Measurements from ENCODE around the gene BET1.

Gene BET1

DNA sequence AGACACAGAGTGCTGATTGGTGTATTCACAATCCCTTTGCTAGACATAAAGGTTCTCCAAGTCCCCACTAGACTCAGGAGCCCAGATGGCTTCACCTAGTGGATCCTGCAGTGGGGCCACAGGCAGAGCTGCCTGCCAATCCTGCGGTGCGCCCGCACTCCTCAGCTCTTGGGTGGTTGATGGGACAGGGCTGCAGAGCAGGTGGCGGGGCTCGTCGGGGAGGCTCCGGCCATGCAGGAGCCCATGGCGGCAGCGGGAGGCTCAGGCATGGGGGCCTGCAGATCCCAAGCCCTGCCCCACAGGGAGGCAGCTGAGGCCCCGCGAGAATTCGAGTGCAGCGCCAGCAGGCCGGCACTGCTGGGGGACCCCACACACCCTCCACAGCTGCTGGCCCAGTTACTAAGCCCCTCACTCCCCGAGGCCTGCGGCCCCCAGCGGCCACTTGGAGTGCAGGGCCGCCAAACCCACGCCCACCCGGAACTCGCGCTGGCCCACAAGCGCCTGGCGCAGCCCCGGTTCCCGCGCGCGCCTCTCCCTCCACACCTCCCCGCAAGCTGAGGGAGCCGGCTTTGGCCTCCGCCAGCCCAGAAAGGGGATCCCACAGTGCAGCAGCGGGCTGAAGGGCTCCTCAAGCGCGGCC is 7.7 kb upstream of the BET1 start:
- DNase-seq: no peak

DNA sequence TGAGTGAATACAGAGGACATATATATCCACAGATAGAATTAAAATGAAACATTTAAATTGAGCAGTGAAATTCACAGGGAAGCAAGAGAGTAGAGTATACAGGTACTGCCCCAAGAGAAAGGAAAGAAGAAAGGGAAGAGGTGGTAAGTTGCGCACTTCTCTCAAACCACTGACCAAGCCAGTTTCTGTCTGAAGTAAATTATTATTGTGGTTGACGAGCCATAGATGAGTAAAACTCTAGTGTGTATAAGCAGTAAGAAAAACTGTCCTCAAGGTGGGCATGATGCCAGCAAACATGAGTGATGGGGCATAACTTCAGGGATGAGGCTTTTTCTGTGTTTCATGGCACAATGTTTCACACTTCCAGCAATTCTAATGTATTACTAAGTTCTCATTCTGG is 4.4 kb upstream of the BET1 start:
- no peak for DNase-seq

DNA sequence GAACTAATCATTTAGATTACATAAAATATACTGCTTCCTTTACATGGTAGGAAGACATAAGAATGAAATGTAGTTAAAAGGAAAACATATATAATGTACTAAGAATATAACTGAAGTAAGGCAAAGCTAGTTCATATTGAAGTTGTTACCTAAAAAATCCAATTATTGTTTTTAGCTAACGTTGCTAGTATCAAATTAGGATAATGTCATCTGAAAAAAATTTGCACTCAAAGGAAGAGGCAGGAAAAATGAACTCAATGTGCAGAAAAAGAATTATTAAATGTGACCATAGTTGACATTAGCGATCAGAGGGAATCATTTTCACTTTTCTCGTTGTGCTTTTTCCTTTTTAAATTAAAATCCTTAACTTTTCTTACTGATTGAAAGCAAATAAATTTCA is 1.6 kb upstream of the BET1 start:
- DNase-seq: no peak

DNA sequence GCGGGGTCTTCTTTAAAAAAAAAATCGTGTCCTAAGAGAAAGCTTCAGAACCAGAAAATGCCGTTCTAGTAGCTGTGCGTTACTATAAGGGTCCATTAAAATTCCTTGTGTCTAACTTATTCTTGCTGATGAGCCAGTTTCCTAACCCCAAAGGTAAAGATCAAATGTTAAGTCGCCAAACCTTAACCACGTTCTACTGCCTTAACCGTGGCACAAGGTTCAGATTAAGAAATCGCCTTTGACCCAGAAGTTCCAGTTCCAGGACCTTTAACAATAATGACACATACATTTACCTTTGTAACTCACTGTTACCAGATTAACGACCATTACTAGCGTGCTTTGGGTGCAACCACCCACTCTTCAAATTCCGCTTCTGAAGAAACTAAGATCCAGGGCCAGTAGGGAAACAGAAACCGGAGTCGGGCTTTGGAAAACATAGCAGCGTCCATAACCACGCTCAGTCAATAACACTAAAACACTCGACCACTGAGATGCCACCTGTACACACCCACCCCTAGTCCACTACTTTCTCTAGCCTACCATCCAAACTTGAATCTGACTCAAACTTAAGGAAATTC is 620 bp downstream of the BET1 start:
- DNase-seq: no peak

DNA sequence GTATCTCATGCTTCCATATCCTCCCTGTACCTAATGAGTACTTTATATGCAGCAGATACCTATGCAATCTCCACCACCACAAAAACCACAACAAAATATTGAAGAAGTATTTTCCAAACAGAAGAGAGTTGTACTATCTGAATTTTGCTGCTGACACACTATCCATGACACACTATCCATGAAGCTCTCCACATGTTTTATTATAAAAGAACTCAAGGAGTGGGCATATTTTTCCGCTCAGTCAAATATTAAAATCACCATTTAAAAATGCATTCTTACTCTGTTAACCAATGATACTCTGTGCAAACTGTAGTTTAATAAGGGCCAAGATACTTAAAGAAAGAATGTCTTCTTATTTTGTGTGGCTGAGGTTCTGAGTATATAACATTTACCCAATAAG is 2.8 kb downstream of the BET1 start:
- DNase-seq: no peak

DNA sequence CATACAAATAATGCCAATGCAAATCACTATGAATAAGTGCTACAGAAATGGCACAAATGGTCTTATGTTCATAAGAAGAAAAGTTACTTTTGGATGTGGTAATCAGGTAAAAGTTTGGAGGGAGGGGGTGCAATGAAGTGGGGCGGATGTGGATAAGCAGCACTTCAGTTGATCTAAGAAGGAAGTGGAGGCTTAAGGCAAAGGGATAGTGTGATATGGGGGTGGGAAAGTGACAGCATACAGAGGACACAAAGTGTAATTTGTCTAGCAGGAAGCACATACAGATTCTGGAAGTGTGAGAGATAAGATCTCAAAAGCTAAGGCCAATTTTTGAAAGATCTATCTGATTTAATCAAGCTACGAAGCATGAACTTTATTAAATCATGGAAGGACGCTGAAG is 6.3 kb downstream of the BET1 start:
- DNase-seq: no peak

DNA sequence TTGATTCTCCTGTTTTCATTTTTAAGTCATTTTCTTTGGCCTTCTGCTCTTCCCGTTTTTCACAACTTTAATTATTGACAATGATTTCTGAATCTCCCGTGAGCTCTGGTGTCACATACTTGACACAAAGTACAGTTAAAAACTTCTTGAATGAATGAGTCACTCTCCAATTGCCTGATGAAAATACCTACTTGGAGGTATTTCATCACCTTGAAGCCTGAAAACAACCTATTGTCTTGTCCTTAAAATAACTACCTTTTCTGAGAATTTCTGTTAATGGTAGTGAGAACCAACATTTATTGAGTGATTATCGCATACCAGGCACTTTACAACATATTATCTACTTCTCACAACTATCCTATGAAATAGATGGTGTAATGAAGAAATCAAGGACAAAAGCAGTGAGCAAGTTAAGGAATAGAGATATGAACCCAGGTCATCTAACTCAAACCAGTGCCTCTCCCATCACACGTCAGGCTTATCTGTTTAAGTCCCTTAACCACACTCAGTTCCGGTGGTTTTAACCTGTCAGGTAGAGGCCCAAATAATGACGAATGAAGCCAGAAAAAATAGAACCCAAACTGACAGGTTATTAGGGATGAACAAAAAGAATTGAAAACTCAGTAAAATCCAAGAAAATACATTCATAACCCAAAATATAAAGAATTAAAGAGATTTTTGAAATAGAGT is 11.6 kb downstream of the BET1 start:
- DNase-seq: no peak

DNA sequence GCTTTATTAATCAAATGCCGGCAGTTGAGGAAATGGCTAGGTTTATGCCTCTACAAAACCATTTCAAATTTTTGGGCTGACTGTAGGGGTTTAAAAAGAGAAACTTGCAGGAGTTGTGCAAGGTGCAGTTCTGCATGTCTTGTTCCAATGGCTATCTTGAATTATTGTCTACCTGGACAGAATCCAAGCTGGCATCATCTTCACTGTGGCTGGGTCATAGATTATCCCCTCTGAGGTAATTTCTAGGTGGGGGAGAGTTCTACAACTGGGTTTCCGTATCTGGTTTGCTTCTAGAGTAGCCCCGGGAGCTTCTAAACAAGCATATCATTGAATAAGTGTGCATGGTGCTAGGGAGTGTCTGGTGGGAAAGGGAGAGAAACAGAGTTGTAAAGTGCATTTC is 16.9 kb downstream of the BET1 start:
- DNase-seq: no peak

DNA sequence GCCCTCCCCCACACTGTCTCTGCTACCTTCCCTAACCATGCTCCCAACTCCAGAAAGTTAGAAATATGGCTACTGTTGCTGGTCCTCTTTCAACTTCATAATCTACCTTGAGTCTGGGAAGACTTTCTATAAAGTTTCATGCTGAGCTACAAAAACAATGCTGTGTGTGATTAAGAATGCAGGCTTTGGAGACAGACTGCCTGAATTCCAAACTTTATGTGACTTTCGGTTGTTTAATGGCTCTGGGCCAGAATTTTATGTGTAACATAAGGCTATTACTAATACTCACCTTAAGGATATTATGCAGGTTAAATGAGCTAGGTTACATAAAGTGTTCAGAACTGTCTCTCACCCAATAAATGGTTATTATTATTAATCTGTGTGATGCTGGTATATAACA is 19.1 kb downstream of the BET1 start:
- no peak for DNase-seq

DNA sequence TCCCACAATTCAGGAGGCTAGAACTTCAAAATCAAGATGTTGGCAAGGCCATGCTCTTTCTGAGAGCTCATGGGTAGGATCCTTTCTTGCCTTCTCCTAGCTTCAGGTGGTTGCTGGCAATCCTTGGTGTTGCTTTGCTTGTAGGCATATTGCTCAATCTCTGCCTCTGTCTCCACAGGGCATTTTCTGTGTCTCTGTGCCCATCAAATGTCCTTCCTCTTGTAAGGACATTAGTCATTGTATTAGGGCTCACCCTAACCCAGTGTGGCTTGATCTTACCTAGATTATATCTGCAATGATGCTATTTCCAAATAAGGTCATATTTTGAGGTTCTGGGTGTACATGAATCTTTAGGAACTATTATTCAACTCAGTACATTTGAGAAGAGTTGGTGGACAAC is 20.1 kb downstream of the BET1 start:
- DNase-seq: no peak

DNA sequence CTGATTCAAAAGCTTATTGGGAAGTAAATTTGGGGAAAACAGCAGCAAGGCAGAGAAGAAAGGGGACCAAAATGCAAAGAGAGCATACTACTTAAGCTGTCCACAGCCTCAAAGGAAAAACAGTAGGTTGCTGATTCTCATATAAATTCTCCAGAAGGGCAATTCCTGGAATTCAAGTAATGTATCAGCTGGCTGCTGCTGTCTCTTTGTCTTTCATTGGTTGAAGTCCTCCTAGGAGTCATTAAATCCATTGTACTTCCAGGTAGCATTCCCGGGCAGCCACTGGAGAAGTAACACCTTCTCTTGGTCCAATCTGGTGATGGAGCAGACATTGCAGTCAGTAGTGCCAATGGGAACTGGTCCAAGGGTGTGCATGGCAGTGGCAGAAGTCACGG is 22.7 kb downstream of the BET1 start:
- no peak for DNase-seq

DNA sequence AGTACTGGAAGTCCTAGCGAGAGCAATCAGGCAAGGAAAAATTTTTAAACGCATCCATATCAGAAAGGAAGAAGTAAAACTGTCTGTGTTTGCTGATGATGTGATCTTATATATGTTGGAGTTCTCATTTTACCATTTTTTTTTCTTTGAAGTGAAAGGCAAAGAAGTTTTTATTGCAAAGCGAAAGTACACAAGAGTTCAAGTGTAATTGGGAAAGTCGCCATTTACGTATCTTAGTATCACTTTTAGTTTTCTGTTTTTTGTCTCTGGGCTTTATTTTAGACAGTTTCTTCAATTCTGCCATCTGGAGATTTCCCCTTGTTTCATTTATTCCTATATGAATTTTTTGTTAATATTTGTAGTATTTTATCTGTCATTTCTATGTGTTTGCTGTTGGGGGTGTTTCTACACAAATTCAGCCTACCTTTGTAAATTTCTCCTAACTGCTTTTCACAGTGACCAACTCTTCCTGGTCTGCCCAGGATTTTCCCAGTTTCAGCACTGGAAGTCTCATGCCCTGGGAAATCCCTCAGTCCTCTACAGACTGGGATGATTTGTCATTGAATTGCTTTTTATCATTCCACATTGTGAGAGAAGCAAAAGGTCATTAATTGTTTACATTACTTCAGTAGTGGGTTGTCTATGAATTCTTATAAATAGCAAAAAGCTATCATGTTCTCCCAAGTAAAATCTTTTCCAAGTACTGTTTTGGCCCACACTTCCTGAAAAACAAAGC is 23.2 kb downstream of the BET1 start:
- no peak for DNase-seq

DNA sequence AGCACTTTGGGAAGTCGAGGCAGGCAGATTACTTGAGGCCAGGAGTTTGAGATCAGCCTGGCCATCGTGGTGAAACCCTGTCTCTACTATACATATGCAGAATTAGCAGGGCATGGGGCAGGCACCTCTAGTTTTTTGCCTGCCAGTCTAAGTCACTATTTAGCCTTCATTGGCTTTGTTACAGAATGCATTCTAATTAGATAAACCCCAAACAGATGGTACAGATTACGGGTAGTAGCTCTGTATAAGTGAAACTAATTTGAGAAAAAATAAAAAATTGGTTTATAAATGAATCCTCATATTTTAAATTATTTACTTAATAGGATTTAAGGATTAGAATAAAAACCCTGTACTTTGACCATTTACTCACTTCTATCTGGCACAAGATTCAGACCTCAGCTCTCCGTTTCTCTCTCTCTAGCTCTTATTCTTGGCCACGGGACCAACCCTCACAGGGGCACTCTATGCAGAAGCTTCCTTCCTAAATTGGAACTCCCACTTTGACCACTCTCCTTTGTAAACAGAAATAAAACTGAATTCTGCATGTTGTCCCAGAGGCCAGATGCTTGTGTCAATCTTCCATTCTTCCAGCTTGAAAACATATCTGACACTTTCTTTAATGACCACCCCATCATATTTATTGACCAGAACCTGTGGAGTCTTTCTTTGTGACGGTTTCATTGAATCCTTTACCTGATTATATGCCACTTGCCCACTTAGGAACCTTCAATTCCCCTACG is 26.8 kb downstream of the BET1 start:
- no peak for DNase-seq

DNA sequence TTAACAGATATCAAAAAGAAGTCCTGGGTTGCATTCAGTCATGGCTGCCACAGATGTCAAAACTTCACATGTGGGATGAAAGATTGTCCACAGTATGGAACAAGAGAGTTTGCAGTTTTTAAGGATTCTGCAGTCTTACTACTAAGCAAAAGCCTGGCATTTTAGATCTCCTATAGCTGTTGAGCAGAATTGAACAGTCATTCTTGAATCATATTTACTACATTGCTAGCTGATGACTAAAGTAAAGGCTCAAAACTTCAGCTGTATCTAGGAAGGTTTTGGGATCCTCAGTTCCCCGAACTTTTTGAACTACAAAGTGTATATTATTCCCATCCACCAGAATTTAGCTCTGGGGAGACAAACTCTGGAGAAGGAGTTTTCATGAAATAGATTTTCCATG is 31.0 kb downstream of the BET1 start:
- DNase-seq: no peak

DNA sequence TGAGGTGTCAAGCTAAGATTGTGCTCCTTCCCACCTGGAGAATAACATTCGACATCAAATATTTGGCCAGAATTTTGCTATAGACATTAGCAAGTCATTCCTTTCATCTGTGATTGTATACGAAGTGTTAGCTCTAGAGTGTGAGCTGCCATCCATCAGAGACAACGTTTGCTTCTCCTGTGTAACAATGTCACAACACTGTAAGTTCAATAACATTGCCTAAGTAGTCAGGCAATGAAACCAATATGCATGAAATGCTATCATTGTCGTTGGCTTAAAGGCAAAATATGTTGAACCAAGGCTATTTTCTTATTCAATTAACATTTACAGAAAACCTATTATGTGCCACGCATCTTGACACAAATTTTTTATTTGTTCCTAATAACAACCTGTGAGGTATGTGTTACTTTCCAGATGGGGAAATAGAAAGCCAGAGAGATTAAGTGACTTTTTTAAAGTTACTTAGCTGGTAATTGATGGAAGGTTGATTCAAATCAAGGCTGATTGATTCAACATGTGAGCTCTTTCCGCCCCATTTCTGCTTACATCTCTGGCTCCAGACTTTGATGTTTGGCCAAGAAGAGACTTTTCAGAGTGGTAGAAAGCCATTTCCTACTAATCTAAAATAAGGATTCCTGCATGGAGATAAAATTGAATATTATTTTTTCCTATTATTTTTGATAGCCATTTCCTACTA is 32.0 kb downstream of the BET1 start:
- no peak for DNase-seq

DNA sequence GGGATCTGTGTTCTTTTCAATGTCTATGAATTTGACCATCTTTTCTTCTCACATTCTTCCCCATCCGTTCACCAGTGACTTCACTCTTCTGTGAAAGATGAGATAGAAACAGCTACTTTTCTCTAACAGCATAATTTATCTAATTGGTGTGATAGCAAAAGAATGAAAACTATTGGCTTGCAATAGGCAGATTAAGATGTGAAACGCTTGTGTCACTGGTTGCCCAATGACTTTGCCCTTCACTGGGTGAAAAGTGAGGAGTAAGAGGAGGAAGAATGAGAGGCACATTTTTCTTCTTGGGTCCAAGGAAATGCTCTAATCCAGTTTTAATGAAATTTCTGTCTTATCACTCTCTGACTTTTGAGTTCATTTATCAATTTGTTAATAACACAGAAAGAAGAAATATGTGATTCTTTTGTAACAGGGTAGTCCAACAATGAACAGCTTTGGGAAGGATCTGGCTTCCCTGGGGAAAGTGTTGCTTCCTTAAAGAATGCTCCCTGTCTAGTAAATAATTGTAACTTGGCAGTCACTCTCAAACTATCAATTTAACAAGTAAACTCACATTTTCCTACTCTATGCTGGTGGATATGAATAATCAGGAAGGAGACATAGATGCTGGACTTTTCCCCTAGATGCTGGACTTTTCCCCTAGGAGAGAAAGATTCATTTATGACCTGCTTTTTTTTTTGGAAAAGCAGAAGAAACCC is 35.1 kb downstream of the BET1 start:
- DNase-seq: no peak

DNA sequence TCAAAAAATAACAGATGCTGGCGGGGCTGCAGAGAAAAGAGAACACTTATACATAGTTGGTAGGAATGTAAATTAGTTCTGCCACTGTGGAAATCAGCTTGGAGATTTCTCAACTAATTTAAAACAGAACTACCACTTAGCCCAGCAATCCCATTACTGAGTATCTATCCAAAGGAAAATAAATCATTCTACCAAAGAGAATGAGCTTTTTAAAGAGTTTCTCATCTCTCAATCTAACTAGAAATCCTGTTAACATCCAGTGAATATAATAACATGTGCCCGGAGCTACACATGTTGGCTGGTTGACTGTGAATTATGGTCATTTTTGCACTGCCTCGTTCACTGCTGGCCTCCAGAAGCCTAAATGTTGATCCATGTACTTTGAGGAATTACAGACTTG is 39.3 kb downstream of the BET1 start:
- DNase-seq: no peak

DNA sequence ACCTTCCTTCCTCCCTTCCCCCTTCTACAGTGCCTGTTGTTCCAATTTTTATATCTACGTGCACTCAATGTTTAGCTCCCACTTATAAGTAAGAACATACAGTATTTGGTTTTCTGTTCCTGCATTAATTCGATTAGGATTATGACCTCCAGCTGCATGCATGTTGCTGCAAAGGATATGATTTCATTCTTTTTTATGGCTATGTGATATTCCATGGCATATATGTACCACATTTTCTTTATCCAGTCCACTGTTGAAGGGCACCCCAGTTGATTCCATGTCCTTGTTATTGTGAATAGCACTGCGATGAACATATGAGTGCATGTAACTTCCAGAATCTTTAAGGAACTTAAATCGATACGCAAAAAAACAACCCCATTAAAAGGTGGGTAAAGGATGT is 39.9 kb downstream of the BET1 start:
- no peak for DNase-seq

DNA sequence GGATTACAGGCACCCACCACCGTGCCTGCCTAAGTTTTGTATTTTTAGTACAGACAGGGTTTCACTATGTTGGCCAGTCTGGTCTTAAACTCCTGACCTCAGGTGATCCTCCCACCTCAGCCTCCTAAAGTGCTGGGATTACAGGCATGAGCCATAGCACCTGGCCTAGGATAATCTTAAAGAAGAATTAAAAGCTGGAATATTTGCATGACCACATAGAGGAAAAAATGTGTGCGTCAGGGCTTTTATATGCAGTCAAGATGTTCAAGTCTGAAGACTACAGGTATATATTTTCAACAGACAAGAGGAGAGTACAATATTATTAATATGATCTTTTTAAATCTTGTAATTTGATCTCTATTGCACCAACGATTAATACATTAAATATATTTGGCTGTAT is 43.2 kb downstream of the BET1 start:
- no peak for DNase-seq

DNA sequence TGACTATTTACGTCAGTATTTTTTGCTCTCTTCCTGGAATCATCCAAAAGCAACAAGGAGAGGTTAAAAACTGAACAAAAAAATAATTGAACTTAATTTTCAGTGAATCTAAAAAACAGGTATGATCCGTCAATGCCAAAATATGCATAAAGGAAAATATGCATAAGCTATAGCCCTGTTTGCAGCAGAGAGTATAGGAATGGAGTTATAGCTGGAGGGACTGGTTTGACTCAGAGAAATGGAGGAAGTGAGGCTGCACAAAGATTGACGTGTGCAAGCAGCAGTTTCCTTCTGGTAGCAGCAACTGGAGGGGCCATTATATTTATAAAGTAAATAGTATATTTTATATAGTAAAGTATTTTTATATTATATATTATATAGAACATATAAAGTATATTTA is 45.5 kb downstream of the BET1 start:
- no peak for DNase-seq

DNA sequence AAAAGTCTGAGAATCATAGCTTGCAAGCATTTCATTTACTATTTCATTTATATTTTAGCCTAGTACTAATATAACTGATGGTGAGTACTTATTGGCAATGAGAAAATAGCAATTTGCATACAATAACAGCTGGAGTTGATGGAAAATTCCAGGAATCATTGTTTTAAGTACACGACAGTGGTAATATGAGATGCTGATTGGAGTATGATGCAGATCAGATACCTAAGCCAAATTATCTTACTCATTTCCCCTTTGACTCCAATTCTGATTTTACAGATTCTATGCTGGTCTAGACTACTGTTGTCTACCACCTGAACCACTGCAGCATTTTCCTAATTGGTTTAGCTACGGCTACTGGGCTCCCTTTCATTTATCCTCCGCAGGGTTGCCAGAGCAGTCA is 45.9 kb downstream of the BET1 start:
- DNase-seq: no peak

DNA sequence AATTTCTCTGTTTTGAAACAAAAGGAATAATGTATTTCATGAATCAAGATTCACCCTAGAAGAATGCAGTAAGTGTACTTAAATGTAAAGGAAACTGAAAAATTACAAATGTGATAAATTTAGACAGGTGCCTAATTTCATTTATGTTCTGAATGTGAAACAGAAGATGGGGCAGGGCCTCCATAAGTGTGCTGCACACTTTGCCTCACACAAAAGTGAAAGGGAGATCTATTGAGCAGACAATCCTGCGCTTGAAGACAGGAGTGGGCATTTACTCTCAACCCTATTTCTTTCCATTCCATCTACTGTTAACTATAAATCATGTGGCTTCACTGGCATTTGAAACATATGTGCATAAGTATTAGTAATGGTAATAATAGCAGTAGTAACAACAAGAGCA is 46.4 kb downstream of the BET1 start:
- no peak for DNase-seq
